Stimulated activated CD4-positive, alpha-beta T cell treated with anti-CD3 and anti-CD28 coated beads, Interleukin-2, amount 100 ng/mL, for 4 hours (primary cell): ENCODE measurements around the gene KDM8.
"Not testable (repeated sequence)": the region's sequence is repeated elsewhere in the genome, so short reads cannot be mapped to it uniquely, and the experiment has no call there.

Experiments used
- DNase-seq: peaks from one replicate; pipeline ENCODE4 v3.0.0-alpha.2; 2020; ENCODE audit warnings: low read depth

Gene KDM8

DNA sequence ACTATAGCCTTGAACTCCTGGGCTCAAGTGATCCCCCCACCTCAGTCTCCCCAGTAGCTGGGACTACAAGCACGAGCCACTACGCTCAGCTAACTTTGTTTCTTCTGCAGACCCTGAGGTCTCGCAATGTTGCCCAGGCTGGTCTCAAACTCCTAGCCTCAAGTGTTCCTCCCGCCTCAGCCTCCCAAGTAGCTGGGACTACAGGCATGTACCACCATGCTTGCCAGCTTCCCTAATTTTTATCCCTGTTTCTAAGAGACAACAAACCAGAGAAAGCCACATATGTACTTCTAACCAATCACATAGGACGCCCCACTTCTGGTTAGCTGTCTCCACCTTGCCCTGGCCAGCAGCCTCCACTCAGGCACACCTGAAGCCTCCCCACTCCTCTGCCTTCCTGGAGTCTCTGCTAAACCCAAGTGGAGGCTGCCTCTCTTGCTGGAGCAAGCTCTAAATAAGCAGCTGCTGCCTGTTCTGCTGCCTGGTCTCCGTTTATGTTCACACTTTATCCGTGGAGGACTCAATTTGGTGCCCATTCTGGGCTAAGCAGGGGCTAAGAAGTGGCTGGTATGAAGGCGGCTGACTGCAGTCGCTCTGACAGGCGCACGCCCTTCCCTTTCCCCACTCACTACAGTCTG lies 40.5 kb downstream of the KDM8 start:
- no peak for DNase-seq

DNA sequence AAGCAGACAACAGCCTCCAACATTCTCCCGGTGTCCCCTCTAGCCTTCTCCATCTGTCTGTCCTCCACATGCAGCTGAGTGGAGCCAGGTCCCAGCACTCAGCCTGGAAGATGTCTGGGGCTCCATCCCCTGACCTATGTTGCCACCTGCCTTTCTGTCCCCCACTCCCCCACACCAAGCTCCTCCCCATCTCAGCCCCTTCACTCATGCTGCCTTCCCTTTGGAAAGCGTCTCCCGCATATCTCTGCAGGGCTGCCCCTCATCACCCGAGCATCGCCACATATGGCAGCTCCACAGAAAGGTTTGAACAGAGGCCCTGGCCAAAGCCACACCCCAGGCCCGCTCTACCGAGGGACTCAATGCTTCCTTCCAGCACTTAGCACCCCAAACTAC lies 41.0 kb downstream of the KDM8 start:
- DNase-seq = no peak

DNA sequence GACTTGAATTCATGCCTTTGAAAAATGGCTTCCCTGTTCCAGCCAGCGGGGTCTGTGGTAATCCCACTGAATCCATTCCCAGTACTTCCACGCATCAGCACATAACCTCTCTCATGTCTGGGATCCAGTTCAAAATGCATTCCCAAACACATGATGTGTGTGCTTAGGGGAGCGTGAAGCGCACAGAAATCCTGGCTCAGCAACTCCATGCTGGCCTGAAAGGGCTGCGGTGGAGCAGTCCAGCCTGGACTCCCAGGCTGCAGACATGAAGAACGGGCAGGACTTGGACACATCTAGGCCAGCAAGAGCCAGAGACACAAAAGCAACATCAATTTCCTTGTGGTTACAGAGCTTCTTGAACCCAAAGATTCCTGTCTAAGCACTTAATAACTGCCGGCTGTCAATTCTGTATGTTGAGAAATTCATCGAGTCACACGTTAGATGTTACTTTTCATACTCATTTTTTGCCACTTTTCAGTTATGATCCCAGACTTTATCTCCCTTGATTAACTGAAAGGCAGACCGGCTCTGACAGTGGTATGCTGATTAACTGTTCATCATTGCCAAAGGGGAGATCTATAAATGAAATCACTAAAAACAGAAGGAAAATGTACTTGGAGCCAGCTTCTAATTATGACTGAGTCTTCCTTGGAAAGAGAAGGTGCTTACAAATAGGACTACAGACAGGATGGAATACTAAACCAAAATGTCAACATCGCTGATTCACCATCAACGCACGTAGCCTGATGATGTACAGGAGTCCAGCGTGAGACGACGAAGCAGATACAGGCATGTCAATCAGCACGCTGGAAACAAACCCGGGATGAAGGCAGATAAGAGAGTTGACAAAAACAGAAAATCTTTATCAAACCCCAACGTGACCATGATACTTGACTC lies 42.2 kb downstream of the KDM8 start:
- DNase-seq = no peak

DNA sequence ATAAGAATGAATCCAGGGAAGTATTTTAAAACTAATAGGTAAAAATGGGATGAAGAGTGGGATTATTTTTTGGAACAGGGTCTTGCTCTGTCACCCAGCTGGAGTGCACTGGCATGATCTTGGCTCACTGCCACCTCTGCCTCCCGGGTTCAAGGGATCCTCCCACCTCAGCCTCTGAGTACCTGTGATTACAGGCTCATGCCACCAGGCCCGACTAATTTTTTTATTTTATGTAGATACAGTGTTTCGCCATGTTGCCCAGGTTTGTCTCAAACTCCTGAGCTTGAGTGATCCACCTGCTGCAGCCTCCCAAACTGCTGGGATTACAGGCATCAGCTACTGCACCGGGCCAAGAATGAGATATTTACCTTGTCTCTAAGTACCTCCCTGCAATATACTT lies 43.1 kb downstream of the KDM8 start:
- no peak for DNase-seq

GRCh38 chr16:27247076-27247475 lies 43.8 kb downstream of the KDM8 start:
- not testable (repeated sequence) for DNase-seq

DNA sequence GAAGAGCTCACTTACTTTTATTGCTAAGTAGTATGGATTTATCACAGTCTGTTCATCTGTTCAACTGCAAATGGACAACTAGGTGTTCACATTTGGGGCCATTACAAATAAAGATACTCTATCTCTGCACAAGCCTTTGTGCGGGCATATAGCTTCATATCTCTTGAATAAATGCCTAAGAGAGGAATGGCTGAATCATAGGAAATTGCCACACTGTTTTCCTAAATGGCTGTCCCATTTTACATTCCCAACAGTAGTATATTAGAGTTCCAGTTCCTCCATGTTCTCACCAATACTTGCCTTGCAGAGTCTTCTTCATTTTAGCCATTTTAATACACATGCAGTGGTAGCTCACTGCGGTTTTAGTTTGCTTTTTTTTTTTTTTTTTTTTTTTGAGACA lies 44.7 kb downstream of the KDM8 start:
- no peak for DNase-seq

- DNase-seq = not testable (repeated sequence)
These were observed 45.6 kb downstream of the KDM8 start for GRCh38 chr16:27248886-27249285.

DNA sequence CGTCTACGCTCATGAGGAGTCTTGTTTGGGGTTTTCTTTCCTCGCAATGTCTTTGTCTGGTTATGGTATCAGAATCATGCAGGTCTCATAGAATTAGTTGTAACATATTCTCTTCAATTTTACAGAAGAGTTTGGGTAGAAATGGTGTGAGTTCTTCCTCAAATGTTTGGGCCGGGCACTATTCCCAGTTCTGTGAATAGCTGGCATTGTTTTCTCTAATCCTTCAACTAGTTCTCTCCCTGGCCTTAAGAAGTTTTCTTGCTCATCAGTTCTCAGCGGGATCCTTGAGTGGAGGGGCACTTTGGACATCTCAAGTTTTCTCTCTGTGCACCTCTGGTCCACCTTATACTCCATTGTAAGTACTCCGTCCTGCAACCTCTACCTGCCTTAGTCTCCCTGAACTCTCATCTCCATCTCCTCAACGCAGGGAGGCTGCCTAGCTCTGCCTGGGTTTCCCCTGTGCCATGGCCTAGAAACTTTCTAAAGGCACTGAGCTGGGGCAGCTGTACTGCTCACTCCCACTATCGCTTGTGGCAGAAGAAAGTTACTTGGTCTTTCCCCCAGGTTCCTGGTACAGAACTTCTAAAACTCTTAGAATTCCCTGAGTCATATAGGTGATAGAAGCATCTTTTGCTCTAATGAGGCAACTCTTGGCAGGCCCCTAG lies 48.3 kb downstream of the KDM8 start:
- no peak for DNase-seq

GRCh38 chr16:27252206-27252585 lies 48.9 kb downstream of the KDM8 start:
- no peak for DNase-seq

GRCh38 chr16:27253526-27253930 lies 50.2 kb downstream of the KDM8 start:
- no peak for DNase-seq

GRCh38 chr16:27254262-27254811 lies 51.0 kb downstream of the KDM8 start:
- no peak for DNase-seq

- no peak for DNase-seq
These were observed 53.5 kb downstream of the KDM8 start for GRCh38 chr16:27256861-27257260.

GRCh38 chr16:27257271-27257670 lies 53.9 kb downstream of the KDM8 start:
- no peak for DNase-seq

DNA sequence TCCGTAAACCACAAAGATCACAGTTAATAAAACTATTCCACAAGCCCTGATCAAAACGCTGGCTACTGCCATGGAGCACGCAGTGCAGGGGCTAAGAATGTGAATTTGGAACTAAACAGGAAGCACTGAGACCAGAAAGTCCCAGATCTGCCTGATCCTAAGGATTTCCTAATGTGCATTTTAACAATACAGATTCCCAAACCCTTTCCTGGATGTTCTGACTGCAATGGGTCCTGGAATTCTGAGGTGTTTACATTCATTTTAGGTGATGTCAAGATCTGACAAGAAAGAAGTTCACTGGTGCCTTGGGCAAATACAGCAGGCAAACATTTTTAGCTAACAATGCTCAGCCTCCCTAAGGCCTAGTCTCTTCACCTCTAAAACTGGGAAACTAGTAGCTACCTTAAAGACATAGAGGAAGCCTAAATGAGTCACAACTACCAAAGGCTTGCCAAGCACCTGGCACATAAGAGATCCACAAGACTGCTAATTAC lies 55.0 kb downstream of the KDM8 start:
- no peak for DNase-seq

GRCh38 chr16:27259710-27260109 lies 56.4 kb downstream of the KDM8 start:
- no peak for DNase-seq

GRCh38 chr16:27262904-27263423 lies 59.6 kb downstream of the KDM8 start:
- not testable (repeated sequence) for DNase-seq

DNA sequence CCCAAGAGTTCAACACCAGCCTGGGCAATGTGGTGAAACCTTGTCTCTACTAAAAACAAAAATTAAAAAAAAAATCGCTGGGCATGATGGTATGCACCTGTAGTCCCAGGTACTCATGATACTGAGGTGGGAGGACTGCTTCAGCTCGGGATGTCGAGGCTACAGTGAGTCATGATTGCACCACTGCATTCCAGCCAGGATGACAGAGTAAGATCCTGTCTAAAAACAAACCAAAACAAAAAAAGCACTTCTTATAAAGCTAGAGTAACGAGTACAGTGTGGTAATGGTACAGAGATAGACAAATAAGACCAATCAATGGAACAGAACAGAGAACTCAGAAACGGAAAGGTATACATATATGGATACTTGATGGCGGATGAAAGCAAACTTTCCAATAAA lies 60.8 kb downstream of the KDM8 start:
- no peak for DNase-seq

- no peak for DNase-seq
These were observed 62.7 kb downstream of the KDM8 start for GRCh38 chr16:27265982-27266381.

GRCh38 chr16:27267037-27267677 lies 63.8 kb downstream of the KDM8 start:
- no peak for DNase-seq

DNA sequence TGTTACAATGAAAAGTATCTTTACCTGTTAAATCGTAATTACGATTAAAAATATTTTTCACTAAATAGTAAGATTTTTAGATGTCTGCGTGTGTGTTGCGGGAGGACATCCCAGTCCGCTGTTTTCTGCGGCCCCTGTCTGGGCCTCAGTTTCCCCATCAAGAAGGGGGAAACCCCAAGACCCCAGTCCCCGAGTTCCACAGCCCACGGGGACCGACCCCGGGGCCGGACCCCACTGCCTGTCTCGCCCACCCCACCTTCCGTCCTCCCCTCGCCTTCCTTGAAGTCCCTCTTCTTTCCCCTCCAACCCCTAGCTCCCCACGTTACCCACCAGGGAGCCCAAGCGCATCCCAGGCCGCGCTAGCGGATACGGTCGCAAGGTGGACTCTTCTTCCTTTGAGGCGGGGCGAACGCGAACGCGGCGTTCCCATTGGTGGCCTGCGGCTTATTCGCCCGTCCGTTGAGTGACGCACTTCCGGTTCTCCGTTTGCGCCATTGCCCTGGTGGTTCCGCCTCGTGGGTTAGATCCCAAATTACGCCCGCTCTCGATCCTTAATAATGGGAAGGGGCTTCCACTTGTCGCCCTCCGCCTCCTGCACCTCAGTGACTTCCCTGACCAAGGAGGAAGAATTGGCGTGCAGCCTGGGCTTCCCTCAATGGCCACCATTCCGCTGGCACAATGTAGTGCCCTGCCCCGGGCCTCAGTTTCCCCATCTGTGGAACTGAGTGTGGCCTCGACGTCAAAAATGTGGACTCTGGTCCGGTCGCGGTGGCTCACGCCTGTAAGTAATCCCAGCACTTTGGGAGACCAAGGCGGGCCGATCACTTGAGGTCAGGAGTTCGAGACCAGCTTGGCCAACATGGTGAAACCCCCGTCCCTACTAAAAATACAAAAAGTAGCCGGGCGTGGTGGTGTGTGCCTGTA lies 65.3 kb downstream of the KDM8 start, which contains the start of gene NSMCE1:
Gene NSMCE1 (minus strand): TSS at position 397 of the 924 bp plus-strand sequence. CDS start 11,202 bp downstream, outside the sequence.
- peak; percentile 95 for DNase-seq
